ENCODE data around the gene SLC46A3. TPM values are rescaled to one million over a fixed set of nuclear protein-coding genes. Genes with fewer than 3 reads are reported as not detected.

The SLC46A3 gene
- total and polyA plus RNA-seq, 2 of the 13 experiments (the other 11 are each of a cell fraction or from before 2014, with no cell fraction given) = not detected

GRCh38 chr13:28658796-28659620 lies 59.8 kb downstream of the SLC46A3 start, which contains the start of gene POMP (continued):
- TF ChIP-seq CTCF (CRISPR knock-in tag; IDR thresholded peaks at IDR 0.05) (peak; percentile 17), E2F5 (CRISPR knock-in tag; conservative IDR thresholded peaks at IDR 0.05) (peak; percentile 44; the same call in 1 of the 2 replicates), JUND (CRISPR knock-in tag; IDR thresholded peaks at IDR 0.05) (0 out of 2 replicates have a peak, but pooled peaks have one; percentile 29), STAT6 (CRISPR knock-in tag; IDR thresholded peaks at IDR 0.05; ENCODE audit: borderline replicate concordance) (no peak), SCMH1 (CRISPR knock-in tag; IDR thresholded peaks at IDR 0.05; ENCODE audit: borderline replicate concordance) (no peak), NAIF1 (CRISPR knock-in tag; IDR thresholded peaks at IDR 0.05; ENCODE audit: borderline replicate concordance) (no peak), POLR2AphosphoS5 (IDR thresholded peaks at IDR 0.05; ENCODE audit: low read depth, low read length) (peak; percentile 95), ZNF44 (CRISPR knock-in tag; IDR thresholded peaks at IDR 0.05) (no peak; the same call in 1 of the 2 replicates), ZNF343 (CRISPR knock-in tag; IDR thresholded peaks at IDR 0.05) (peak; percentile 66), JARID2 (CRISPR knock-in tag; IDR thresholded peaks at IDR 0.05; ENCODE audit: insufficient replicate concordance) (no peak), GLMP (CRISPR knock-in tag; IDR thresholded peaks at IDR 0.05; ENCODE audit: borderline replicate concordance) (no peak), XRCC5 (optimal IDR thresholded peaks at IDR 0.05; ENCODE audit: low read length) (peak; percentile 72), SMC3 (IDR thresholded peaks at IDR 0.05; ENCODE audit: low read length) (no peak), KDM1A (CRISPR knock-in tag; IDR thresholded peaks at IDR 0.05) (no peak), SYNCRIP (IDR thresholded peaks at IDR 0.05; ENCODE audit: insufficient read depth, low read depth, low read length) (no peak), SMAD3 (CRISPR knock-in tag; IDR thresholded peaks at IDR 0.05) (0 out of 2 replicates have a peak, but pooled peaks have one; percentile 35), ZBTB37 (CRISPR knock-in tag; IDR thresholded peaks at IDR 0.05) (no peak), HNF4G (IDR thresholded peaks at IDR 0.05; ENCODE audit: borderline replicate concordance, low read depth, low read length) (no peak), HNF4G (CRISPR knock-in tag; IDR thresholded peaks at IDR 0.05; ENCODE audit: borderline replicate concordance, low read depth) (0 out of 2 replicates have a peak, but pooled peaks have one; percentile 58), HOXA9 (CRISPR knock-in tag; IDR thresholded peaks at IDR 0.05; ENCODE audit: borderline replicate concordance) (no peak), ZNF333 (CRISPR knock-in tag; IDR thresholded peaks at IDR 0.05; ENCODE audit: borderline replicate concordance) (no peak)
